ENCODE measurements around the gene GATA3.

The GATA3 gene

DNA sequence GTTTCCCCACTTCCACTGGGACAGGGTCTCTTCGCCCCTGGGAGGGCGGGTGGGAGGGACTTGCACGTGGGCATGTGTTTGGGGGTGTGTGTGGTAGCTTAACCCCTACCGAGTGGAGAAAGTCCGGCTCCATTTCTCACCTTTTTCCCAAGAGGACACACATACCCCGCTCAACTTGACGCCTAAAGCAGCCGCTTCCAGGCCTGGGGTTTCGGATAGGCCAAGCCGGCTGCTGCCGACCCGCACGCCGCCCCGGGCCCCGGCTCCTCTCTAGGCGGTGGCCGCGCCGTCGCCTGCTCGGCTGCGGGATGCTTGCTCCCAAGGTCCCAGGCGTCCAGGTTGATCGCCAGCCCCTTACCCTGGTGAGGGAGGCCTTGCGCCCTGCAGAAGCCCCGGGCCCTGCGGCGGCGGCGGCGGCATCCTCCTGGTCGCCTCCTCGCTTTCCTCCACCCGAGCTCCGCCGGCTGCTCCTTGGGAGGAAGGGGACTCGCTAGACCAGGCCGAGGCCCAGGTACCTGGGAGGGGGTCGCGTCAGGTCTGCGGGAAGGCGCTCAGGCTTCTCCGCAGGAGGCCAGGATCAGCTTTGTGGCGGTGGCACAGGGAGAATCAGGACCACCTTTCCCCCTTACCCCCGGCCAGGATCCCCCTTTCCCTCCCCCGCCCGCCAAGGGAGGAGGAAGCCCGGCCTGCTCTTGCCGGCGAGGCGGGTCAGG is 3.2 kb upstream of the GATA3 start:
- no peak for DNase-seq

DNA sequence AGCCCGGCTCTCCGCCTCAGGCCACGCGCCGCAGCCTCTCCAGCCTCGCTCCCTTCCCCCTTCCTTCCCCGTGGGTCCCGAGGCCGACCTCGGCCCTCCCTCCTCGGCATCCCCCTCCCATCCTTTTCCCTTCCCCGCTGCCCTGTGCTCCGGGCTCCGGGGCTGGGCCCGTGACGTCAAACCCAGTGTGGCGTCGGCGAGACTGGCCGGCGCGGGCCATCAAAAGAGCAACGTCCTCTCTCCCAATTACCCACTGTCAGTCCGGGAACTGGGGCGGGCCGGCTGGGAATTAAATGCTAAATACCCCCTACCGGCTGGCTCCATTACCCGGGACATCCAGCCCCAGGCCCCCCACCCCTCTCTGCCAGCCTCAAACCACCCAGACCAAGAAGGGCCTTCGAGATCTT is 2.6 kb upstream of the GATA3 start:
- DNase-seq: no peak

DNA sequence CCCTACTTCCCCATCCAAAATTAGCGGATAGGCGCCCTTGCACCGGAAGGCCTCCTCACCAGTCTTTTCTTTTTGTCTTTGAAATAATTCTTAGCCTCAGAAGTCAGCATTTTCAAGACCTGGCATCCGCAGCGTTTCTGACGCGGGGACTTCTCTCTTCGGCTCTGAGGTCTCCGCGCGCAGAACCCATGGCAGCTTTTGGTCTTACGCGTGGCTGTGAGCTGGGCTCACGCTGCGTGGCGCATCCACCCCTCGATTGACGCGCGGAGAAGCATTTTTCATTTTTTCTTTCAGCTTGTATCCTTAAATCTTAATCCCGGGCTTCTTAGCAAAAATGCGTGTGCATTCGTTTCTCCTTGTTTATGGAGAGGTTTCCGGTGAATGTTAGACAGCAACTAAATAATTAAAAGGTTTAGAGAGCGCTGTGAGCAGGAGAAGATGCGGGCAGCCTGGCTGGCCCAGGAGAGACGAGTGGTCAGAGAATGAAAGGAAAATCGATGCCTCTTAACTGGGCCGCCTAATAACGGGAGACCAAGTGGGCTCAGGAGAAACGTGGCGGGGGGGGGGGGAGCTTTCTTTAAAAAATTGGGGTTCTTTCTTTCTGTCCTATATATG is 2.0 kb upstream of the GATA3 start:
- no peak for DNase-seq

DNA sequence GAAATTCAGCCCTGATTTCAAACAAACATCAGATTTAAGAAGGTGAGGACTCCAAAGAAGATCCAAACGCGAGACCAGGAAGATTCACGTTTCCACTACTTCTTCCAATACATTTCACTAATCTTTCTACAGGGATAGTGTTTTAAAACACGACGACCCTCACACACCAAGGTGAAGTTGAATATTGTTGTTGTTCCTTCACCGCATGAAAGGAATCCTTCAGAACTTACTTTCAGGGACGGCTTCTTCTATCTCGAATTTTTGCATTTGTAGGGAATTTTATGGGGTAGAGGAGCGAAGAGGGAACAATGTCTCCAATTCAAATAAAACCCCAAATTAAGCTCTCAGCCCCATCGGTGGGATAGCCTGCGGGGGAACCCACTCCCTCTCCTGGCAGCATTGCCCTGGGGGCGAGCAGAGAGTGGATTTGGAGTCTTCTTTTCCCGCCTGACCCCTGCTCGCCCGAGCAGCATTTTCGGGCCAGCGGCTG is 1.5 kb upstream of the GATA3 start:
- DNase-seq: no peak

DNA sequence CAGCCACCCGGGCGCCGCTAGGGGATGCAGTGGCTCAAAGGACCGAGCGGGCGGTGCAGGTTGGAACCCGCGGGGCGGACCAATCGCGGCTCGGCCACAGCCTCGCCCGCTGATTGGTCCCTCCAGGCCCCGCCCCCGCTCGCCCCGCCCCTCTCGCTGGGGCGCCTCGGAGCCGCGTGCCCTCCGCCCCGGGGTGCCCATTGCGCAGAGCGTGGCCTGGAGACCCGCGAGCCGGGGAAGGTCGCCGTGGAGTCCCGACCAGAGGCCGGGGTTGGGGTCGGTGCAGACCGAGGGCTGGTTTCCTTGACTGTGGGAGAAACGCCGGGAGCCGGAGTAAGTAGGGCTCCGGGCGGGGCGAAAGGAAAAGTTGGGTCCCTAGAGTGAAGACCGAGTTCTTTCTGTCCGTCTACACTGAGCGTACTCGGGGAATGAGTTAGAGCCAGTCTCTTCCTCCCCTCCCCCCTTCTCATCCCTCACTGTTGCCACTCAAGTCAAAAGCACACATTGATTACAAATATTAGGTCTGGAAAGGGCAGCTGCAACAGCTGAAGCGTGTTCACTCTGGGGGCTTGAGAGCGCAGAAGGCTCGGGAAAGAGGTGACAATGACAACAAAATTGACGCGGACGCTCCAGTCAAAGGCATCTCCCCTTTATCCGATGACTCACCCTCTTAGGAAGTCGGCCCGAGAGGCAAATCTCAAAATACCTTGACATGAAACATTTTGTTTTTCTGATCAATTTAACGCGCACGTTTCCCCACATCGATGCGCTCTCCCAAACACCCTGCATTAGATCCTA is 843 bp upstream of the GATA3 start:
- peak; percentile 88 to 92 for DNase-seq

DNA sequence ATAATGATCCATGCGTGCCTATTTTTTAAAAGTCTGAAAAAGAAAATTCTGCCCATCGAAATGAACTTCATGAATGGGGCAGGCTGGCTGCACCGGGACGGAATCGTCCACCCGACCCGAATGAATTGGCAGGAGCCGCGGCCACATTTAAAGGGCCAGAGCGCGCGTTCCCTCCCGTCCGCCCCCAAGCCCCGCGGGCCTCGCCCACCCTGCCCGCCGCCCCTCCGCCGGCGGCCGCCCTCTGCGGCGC is 319 bp upstream of the GATA3 start:
- no peak for DNase-seq

DNA sequence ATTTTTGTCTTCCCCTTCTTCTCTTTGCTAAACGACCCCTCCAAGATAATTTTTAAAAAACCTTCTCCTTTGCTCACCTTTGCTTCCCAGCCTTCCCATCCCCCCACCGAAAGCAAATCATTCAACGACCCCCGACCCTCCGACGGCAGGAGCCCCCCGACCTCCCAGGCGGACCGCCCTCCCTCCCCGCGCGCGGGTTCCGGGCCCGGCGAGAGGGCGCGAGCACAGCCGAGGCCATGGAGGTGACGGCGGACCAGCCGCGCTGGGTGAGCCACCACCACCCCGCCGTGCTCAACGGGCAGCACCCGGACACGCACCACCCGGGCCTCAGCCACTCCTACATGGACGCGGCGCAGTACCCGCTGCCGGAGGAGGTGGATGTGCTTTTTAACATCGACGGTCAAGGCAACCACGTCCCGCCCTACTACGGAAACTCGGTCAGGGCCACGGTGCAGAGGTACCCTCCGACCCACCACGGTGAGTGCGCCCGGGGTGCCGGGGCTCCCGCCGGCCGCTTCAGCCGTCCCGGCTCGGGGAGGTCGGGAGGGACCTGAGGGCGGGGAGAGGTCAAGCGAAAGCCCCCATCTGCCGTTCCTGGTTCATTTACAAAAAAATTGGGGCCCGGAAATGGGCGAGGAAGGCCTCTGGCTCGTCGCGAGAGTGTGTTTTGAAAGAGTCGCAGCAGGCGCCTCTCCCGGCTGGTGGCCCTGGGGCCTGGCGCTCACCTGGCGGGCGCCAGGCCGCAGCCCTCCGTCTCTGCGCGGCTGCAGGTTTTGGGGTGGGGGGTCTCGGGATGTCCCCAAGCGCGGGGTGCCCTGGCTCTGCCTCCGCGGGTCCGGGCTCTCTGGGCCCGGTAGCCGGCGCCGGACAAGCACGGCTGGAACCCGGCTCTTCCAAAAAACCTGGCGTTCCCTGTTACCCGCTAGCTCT is 1.2 kb downstream of the GATA3 start:
- no peak for DNase-seq

DNA sequence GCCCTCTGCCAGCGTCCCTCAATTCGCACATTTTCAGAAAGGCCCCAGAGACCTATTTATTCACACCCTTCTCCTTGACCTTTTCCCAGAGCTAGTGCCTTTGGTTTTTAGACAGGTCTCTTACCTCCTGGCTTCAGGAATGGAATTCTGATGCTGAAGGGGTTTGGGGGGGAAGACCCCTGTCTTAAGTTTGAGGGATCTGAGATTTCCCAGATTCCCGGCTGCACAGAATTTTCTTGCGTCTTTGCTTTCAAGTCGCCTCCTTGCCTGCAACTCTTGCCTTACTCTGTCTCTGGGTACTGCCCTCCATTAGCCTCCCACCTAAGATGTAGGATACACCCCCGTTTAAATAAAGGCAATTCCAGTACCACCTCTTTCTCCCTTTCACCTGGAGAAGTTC is 1.9 kb downstream of the GATA3 start:
- DNase-seq: no peak

DNA sequence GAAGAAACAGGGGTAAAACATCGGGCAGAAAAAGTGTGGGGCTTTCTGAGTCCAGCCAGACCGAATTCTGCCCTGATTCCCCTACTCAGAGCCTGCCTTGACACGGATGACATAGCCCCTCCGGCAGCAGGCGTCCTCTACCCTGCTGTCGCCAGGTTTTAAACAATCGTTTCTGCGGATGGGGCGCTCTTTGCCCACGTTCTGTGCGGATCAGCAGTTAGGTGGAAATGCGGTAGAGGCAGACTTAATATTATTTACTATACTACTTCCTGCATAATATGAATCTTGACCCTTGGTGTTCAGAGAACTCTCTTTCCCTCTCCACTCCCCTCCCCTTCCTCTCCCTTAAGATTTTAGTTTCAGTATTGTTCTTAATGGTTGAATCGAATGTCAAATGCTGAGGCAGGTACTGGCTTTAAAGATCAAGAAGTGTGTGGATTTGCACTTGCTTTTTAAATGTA is 2.4 kb downstream of the GATA3 start:
- DNase-seq: no peak

DNA sequence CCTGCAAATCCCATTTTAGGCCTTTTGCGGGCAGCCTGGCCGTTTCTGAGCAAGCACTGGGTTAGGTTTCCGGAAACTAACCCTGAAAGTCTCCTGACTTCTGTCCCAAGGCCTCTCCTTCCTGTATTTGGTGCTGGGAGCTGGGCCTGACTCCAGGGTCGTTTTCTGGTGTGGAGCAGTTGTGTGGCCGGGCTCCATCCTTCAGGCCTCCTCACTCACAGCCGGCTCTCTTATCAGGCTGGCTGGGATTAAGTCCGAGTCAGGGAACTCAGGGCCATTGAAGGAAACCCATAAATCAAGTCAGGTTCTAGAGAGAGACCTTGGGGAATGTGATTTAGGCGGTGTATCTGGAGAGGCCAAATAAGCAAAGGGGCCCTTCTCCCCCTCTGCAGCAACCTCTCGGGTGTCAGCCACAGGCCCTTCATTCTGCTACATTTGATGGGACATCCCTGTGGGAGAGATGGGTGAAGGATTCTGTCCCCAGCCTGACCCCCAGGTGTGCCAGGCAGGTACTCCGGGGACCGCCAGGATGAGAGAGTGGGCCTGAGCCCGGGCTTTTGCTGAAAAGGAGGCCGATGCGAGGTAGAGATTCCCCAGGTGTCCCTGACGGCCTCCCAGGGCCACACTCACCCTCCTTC is 3.3 kb downstream of the GATA3 start:
- no peak for DNase-seq

DNA sequence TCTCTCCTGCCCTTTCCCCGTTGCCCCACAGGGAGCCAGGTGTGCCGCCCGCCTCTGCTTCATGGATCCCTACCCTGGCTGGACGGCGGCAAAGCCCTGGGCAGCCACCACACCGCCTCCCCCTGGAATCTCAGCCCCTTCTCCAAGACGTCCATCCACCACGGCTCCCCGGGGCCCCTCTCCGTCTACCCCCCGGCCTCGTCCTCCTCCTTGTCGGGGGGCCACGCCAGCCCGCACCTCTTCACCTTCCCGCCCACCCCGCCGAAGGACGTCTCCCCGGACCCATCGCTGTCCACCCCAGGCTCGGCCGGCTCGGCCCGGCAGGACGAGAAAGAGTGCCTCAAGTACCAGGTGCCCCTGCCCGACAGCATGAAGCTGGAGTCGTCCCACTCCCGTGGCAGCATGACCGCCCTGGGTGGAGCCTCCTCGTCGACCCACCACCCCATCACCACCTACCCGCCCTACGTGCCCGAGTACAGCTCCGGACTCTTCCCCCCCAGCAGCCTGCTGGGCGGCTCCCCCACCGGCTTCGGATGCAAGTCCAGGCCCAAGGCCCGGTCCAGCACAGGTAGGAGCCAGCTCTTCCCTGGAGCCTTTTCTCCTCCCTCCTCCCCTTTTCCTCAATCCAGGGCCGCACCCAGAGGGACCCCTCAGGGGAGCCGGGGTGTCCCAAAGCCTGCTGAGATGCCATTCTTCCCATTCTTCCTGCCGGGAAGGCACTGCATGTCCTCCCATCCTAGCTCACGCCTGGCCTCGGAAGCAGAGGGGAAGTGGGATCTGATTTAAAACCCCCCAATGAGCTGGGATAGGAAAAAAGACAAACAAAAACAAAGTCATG is 4.0 kb downstream of the GATA3 start:
- no peak for DNase-seq

DNA sequence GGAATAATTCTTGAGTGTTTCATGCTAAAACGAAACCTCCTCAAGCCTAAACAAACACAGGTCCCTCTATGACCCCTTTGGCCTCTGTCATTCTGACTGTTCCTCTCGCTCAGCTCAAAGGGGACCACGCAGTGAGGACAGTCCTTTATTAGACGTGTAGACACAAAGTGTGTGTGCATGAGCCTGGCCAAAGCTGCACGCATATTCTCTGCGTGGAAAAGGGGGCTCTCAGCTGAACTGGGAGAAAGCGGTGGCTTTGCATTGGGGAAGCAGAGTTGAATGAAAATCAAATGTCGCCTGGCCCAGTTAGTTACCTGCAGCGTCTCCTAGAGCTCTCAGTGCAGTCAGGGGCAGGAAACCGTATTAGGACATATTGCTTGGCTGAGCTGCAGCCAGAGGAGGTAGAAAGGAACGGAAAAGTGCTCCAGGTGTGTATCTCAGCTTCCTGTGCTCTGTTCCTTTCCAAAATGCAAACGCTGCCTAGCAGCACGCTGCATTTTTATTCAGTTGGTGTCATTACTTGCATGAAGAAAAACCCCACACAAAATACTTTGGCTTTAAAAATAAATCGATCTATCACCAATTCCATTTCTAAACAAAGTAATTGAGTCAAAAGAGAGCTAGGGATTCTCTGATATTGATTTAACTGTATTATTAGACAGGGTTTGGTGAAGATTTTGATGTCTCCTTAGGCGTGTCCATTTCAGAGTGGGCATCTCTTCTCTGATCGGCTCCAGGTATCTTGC is 4.9 kb downstream of the GATA3 start:
- DNase-seq: no peak

DNA sequence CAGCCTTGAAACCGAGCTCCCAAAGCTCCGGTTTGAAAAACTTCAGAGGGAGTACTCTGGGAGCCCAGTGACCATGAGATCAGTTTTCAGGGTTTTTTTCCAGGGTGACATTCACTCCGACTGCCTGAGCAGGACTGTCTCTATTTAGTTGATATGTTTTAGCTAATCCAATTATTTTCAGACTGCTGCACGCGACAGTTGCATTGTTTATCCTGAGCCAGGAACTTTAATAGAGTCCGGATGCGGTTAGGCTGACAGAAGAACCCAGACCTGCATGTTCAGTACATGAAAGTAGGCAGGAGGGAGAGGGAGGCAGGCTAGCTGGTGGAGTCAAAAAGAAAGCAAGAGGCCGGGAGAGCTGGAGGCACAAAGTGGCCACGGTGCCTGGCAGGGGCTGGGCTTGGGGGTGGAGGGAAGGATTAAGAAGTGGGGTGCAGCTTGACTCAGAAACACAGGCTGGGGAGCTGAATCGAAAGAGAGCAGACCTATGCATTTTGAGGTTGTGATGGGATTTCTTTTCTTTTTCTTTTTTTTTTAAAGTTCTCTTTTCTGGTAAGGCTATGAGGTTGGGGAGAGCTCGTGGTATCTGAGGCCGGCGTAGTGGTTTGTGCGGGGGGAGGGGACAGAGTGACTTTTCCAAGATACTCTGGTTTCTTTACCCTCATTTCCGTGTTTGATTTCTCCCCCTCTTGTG is 5.7 kb downstream of the GATA3 start:
- DNase-seq: no peak

DNA sequence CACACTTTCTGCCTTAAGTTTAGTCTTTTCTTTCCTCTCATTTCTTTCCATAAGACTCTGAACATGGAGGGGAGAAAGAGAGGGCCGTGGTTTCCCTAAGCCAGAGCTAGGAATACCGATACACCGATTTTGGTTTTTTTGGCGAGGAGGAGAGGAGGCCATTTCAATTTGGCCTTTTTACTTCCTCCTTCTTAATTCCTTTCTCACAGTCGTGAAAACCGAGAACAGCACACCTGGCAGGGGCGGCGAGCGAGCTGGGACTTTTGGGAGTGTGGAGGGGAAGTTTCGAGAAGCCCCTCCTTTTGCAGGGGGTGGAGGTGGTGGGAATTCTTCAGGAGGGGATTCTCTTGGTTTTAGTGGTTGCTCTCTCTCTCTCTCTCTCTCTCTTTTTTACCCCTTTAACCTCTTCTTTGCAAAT is 6.2 kb downstream of the GATA3 start:
- no peak for DNase-seq

DNA sequence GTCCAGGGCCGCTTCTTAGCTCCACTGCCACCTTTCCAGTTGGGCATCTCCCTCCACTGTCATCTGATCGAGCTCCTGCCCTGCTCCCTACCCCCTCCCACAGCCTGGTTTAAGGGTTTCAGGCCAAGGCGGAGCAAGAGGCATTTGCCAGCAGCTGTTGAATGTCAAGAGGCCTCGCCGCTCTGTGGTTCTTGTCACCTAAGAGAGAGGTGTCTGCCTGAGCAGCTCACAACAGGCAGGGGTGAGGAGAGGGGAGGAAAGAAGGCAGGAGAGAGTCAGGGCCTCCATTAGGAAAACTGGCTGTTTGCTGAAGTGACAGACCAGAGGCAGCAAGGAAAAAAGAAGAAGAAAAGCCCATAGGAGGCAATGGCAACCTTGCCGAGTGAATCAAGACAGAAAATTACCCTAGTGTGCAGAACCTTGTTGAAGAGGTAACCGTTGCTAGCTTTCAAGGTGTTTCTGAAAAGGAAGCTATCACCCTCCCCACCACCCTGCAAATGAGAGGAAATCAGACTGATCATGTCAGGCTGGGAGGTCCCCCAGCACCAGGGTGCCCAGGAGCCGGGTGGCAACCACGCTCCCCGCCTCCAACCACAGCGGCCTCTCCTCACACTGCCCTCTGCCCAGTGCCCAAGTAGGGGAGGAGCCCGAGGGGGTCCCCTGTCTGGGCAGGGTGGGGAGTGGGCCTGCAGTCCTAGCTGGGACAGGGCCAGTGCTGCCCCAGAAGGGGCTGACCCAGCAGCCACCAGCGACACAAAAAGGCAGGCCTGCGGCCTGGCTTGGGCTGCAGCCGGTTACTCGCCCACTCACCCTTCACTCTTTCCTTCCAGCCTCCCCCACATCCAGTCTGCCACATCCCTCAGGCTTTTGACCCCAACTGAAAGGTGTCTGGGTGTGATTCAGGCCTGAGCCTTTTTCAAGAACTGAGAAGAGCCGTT is 7.1 kb downstream of the GATA3 start:
- DNase-seq: no peak

DNA sequence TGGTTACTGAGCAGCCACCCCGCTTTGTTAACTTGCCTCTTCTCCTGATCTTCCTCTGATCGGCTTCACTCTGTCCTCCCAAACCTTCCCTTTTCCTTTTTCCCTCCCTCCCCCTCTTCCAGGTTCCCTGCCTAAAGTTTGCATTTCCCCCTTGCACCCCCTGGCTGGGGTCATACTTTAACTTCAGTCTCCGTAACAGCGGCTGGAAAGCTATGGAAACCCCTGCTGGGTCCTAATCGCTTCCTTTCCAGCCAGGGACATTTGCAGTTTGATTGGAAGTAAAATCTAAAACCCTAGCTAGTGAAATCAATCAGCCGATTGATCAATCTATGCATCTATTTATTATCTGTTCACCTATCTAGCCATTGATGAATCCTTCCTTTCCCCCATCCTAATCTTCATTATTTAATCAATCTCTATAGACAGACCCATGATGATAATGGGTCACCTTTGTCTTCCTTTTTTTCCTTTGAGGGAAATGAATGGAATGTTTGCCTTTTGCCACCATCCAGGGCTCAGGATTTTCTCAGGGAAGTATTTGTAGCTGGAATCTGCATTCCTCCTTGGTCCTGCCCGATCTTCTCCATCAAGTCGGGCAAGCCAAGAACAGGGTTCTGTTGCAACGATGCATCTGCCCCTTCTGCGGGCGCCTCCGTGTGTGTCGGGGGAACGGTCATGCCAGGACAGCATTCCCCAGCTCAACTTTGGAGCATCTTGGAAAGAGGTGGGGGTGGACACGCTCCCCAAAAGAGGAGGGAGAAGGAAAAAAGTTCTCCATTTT is 8.8 kb downstream of the GATA3 start:
- DNase-seq: no peak

DNA sequence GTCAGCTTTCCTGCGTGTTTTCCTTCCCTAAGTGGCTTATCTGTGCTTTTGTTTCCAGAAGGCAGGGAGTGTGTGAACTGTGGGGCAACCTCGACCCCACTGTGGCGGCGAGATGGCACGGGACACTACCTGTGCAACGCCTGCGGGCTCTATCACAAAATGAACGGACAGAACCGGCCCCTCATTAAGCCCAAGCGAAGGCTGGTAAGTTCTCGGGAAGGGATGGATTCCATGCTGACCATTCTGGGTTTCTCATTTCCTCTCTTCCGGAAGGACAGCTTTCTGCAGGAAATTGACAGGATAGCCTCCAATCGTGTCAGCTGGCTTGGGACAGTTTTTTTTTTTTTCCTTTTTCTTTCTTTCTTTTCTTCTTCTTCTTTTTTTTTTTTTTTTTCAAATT is 9.4 kb downstream of the GATA3 start:
- no peak for DNase-seq

DNA sequence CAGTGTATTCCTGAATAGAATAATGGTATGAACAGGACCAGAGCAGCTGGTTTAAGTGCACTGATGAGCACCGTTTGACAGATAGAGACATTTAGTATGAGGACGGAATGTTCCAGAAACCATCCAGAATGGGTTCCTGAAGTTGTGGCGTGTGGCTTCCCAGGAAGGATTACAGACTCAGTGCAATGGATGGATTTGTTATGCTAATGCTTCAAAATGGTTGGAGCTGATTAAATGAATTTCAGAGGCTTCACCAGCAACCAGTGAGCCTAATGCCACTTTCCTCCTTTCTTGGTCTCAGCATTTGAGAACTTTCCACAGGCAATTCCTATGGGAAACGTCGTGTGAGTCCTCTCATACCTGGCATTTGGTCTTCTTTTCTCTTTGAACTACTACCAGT is 9.9 kb downstream of the GATA3 start:
- DNase-seq: no peak

Data from inflammatory macrophage (primary cell).